Keratinocyte (primary cell): ENCODE results near the gene SNAP25. TPM values are rescaled to one million over a fixed set of nuclear protein-coding genes. Genes with fewer than 3 reads are reported as not detected.

Source experiments
- DNase-seq: peaks from one replicate; pipeline ENCODE4 v3.0.0-alpha.2; 2011; ENCODE audit warnings: low read depth, missing footprints, low spot score
- FAIRE-seq: peaks from 2 replicates; lab custom pipeline; 2011; peaks lifted over from hg19 to GRCh38; lab: Jason Lieb, UNC
- H2AFZ ChIP-seq: 2 replicates; pipeline ENCODE4 v1.6.0; 2012; ENCODE audit warnings: low read length, control low read depth, inconsistent platforms; ENCODE audit not compliant: control insufficient read depth
- H3K27ac ChIP-seq: 2 replicates; pipeline ENCODE4 v1.5.1; 2011; ENCODE audit warnings: low read length; ENCODE audit not compliant: control insufficient read depth, insufficient read depth
- H3K27me3 ChIP-seq: 3 replicates; pipeline ENCODE4 v1.6.0; 2011; ENCODE audit warnings: low read length; ENCODE audit not compliant: control insufficient read depth, insufficient read depth; ENCODE audit errors: extremely low read depth
- H3K36me3 ChIP-seq, 2 experiments: 2 replicates in 1 of 2; 3 replicates in 1 of 2; pipeline ENCODE4 v1.5.1; 2011; ENCODE audit warnings: low read length in 2 of 2, mild to moderate bottlenecking in 1 of 2; ENCODE audit not compliant: control insufficient read depth in 2 of 2, insufficient read depth in 2 of 2; ENCODE audit errors: extremely low read depth in 1 of 2
- H3K4me1 ChIP-seq: 3 replicates; pipeline ENCODE4 v1.5.1; 2011; ENCODE audit warnings: low read length; ENCODE audit not compliant: control insufficient read depth, insufficient read depth; ENCODE audit errors: extremely low read depth
- H3K4me2 ChIP-seq: 3 replicates; pipeline ENCODE4 v1.6.0; 2011; ENCODE audit warnings: low read depth, low read length; ENCODE audit not compliant: control insufficient read depth, insufficient read depth; ENCODE audit errors: extremely low read depth
- H3K4me3 ChIP-seq, 3 experiments: fragments of 200-600 bp in 1 of 3; sonication (generic) in 1 of 3; 2 replicates in 2 of 3; 3 replicates in 1 of 3; pipeline ENCODE4 v1.5.1; 2011 to 2016; ENCODE audit warnings: low read length in 3 of 3, mild to moderate bottlenecking in 3 of 3, control low read depth in 2 of 3, inconsistent platforms in 1 of 3, low read depth in 1 of 3, mixed read lengths in 1 of 3, mixed run types in 1 of 3, moderate library complexity in 1 of 3; ENCODE audit not compliant: control insufficient read depth in 2 of 3, insufficient read depth in 2 of 3; ENCODE audit errors: extremely low read depth in 1 of 3
- H3K79me2 ChIP-seq: 2 replicates; pipeline ENCODE4 v1.6.0; 2012; ENCODE audit warnings: low read length; ENCODE audit not compliant: control insufficient read depth, insufficient read depth
- H3K9ac ChIP-seq: 3 replicates; pipeline ENCODE4 v1.6.0; 2011; ENCODE audit warnings: low read length; ENCODE audit not compliant: control insufficient read depth, insufficient read depth; ENCODE audit errors: extremely low read depth
- H3K9me1 ChIP-seq: 3 replicates; pipeline ENCODE4 v1.6.0; 2011; ENCODE audit warnings: low read length; ENCODE audit not compliant: control insufficient read depth, insufficient read depth; ENCODE audit errors: extremely low read depth
- H3K9me3 ChIP-seq: 2 replicates; pipeline ENCODE4 v1.5.1; 2012; ENCODE audit warnings: low read depth, low read length; ENCODE audit not compliant: control insufficient read depth
- H4K20me1 ChIP-seq: 3 replicates; pipeline ENCODE4 v1.6.0; 2011; ENCODE audit warnings: low read length; ENCODE audit not compliant: control insufficient read depth, insufficient read depth; ENCODE audit errors: extremely low read depth
- CTCF ChIP-seq, 3 experiments: IDR thresholded peaks in 1 of 3; conservative IDR thresholded peaks in 1 of 3; optimal IDR thresholded peaks in 1 of 3; 2 replicates in 2 of 3; 3 replicates in 1 of 3; pipeline versions ENCODE3 to v1.5.1; 2011; ENCODE audit warnings: low read length in 3 of 3, mild to moderate bottlenecking in 3 of 3, moderate library complexity in 2 of 3, control low read depth in 1 of 3, inconsistent platforms in 1 of 3; ENCODE audit not compliant: insufficient read depth in 2 of 3; ENCODE audit errors: extremely low read depth in 1 of 3
- EZH2 ChIP-seq: IDR thresholded peaks from one replicate; pipeline ENCODE4 v1.6.1; 2012; ENCODE audit warnings: inconsistent platforms, mild to moderate bottlenecking, low read length, moderate library complexity
- dilution Hi-C: fragments of 300-500 bp; cut with MboI; formaldehyde crosslinking; loops from one replicate; pipeline ENCODE4 v1.7.0; 2020; ENCODE audit warnings: low sequenced_read_pairs; ENCODE audit not compliant: extremely low pct_ligation_motif_present
- polyA plus RNA-seq, 5 experiments: library from polyadenylated mRNA; depleted of rRNA in 3 of 5; stranded (reverse) in 3 of 5; stranded (forward) in 1 of 5; unstranded in 1 of 5; fragments of >200 nt; gene quantifications; 1 replicate in 1 of 5; 2 replicates in 3 of 5; 3 replicates in 1 of 5; pipeline versions ENCODE4 v1.2.1 to v1.2.3, GENCODE V29; 2011 to 2012; ENCODE audit warnings: missing spikeins in 2 of 5, low read depth in 1 of 5, low replicate concordance in 1 of 5

SNAP25 gene
- polyA plus RNA-seq, 1 donor (not counting 4 experiments of a cell fraction or from before 2014, with no cell fraction given): not detected

DNA sequence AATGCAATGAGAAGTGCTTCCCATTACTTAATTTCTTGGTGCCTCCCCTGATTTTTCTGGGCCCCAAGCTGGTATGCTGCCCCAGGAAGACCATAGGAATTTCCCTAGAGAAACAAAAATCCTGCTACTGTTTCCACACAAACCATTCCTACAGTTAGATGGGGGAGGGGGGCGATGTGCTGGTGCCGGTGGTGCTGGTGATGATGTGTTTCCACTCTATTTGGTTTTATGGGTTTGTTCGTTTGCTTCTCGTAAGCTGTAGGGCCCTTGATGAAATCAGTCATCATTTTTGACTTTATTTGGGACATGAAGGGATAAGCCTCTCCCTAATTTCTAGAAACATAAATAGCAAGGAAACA is 110.2 kb downstream of the SNAP25 start:
- no peak for DNase-seq
- Histone ChIP-seq H3K9ac (no peak overlapping the region), H3K4me1 (no peaks in the 10 kb centered on the region), H3K27ac (no peak overlapping the region), H3K27me3 (no peaks in the 10 kb centered on the region), H3K36me3 (no peaks in the 10 kb centered on the region), H3K9me3 (no peaks in the 10 kb centered on the region), H3K9me1 (no peaks in the 10 kb centered on the region), H3K79me2 (no peaks in the 10 kb centered on the region), H4K20me1 (no peaks in the 10 kb centered on the region), H2AFZ (no peak overlapping the region), H3K4me3 (no peak overlapping the region), H3K4me2 (no peak overlapping the region)
- no peak for FAIRE-seq
- dilution Hi-C loops: no loop called here
- TF ChIP-seq EZH2 (no peak), CTCF (optimal IDR thresholded peaks at IDR 0.05 in 1 of 3, IDR thresholded peaks at IDR 0.05 in 1 of 3, conservative IDR thresholded peaks at IDR 0.05 in 1 of 3; ENCODE audit: extremely low read depth in 1 of 3, insufficient read depth in 2 of 3, low read length in 3 of 3) (no peak)

DNA sequence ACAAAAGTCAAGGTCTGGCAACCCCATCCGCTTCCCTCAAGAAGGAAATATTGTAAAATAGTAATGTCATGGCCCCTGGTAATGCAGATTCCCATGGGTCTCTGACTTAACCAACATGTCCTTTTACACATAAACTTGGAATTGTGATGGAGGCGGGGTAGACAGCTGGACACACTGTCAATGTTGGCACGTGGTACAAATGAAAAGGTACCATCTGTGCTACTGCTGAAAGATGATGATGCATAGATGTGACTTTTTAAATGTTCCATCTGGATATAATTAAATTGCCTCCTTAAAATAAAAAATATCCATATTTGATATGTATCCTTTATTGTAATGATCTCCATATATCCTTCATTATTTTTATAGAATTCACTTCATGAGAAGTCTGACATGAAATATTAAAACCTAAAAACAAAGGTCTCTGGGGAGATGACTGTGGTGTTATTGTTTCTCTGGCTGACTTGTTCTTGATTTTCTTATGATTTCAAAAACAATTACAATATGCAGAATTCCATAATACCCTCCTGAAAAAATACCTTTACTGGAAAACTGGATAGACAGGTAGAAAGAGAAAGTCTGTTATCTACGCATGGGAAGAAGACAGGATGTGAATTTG is 110.9 kb downstream of the SNAP25 start:
- dilution Hi-C loops: no loop called here
- H3K79me2 ChIP-seq: no peaks in the 10 kb centered on the region
- H4K20me1 ChIP-seq: no peaks in the 10 kb centered on the region
- no peak overlapping the region for H2AFZ ChIP-seq
- no peak overlapping the region for H3K4me3 ChIP-seq
- no peak overlapping the region for H3K4me2 ChIP-seq
- no peak for DNase-seq
- H3K9ac ChIP-seq: no peak overlapping the region
- H3K9me1 ChIP-seq: no peaks in the 10 kb centered on the region
- no peaks in the 10 kb centered on the region for H3K9me3 ChIP-seq
- TF ChIP-seq EZH2 (no peak), CTCF (optimal IDR thresholded peaks at IDR 0.05 in 1 of 3, IDR thresholded peaks at IDR 0.05 in 1 of 3, conservative IDR thresholded peaks at IDR 0.05 in 1 of 3; ENCODE audit: extremely low read depth in 1 of 3, insufficient read depth in 2 of 3, low read length in 3 of 3) (no peak)
- H3K27me3 ChIP-seq: no peaks in the 10 kb centered on the region
- H3K36me3 ChIP-seq: no peaks in the 10 kb centered on the region
- FAIRE-seq: no peak
- H3K4me1 ChIP-seq: no peaks in the 10 kb centered on the region
- no peak overlapping the region for H3K27ac ChIP-seq
